Ectodermal cell (in vitro differentiated cells): Measurements from ENCODE around the gene GRIFIN.

Experiments
- H3K27ac ChIP-seq: 2 replicates; pipeline ENCODE4 v1.7.0; 2013; ENCODE audit warnings: mild to moderate bottlenecking, low read depth, low read length; ENCODE audit not compliant: insufficient read depth, poor library complexity, severe bottlenecking
- H3K27me3 ChIP-seq: 2 replicates; pipeline ENCODE4 v1.7.0; 2013; ENCODE audit warnings: mild to moderate bottlenecking, low read length; ENCODE audit not compliant: insufficient read depth, control insufficient read depth, poor library complexity, severe bottlenecking
- H3K36me3 ChIP-seq: one replicate; pipeline ENCODE4 v1.7.0; 2013; ENCODE audit warnings: low read length; ENCODE audit not compliant: control insufficient read depth, insufficient read depth
- H3K4me1 ChIP-seq: one replicate; pipeline ENCODE4 v1.7.0; 2013; ENCODE audit warnings: low read length; ENCODE audit not compliant: control insufficient read depth, insufficient read depth
- H3K4me3 ChIP-seq: 2 replicates; pipeline ENCODE4 v1.7.0; 2013; ENCODE audit warnings: low read depth, low read length, control low read depth; ENCODE audit not compliant: insufficient read depth
- H3K9me3 ChIP-seq: 2 replicates; pipeline ENCODE4 v1.7.0; 2013; ENCODE audit warnings: mild to moderate bottlenecking, low read length, moderate library complexity; ENCODE audit not compliant: control insufficient read depth
- WGBS, 2 experiments: methylation state at CpG; one replicate each; pipeline ENCODE4 v1.1.7; 2013; ENCODE audit warnings: missing lambda C conversion rate in 2 of 2; 5-methylcytosine and 5-hydroxymethylcytosine counted together

The GRIFIN gene

GRCh38 chr7:2512713-2513112, 36.5 kb upstream of the GRIFIN start:
- Histone ChIP-seq H3K36me3 (no peaks in the 10 kb centered on the region), H3K9me3 (no peaks in the 10 kb centered on the region), H3K27me3 (peaks cover 2% of the 10 kb centered on the region), H3K4me3 (no peak overlapping the region), H3K27ac (no peak overlapping the region), H3K4me1 (peaks cover 72% of the 10 kb centered on the region)
- WGBS, 2 experiments, result 93 to 94% methylated on average over 3 of the region's 3 CpGs

- H3K4me1 ChIP-seq, result peaks cover 67% of the 10 kb centered on the region
- no peaks in the 10 kb centered on the region for H3K27me3 ChIP-seq
- H3K27ac ChIP-seq, result no peak overlapping the region
- no peak overlapping the region for H3K4me3 ChIP-seq
- 77 to 79% methylated on average over 12 of the region's 12 CpGs for WGBS, 2 experiments
- H3K9me3 ChIP-seq, result no peaks in the 10 kb centered on the region
- H3K36me3 ChIP-seq, result no peaks in the 10 kb centered on the region
These were observed 36.0 kb upstream of the GRIFIN start for GRCh38 chr7:2512179-2512661.

- peaks cover 62% of the 10 kb centered on the region for H3K4me1 ChIP-seq
These were observed 35.6 kb upstream of the GRIFIN start for GRCh38 chr7:2511769-2512168.

GRCh38 chr7:2510909-2511768, 34.9 kb upstream of the GRIFIN start:
- H3K27ac ChIP-seq, result no peak overlapping the region
- H3K4me1 ChIP-seq, result peaks cover 57% of the 10 kb centered on the region

More at GRCh38 chr7:2511769-2512168, 35.6 kb upstream of the GRIFIN start:
- no peaks in the 10 kb centered on the region for H3K9me3 ChIP-seq
- no peak overlapping the region for H3K27ac ChIP-seq
- no peaks in the 10 kb centered on the region for H3K27me3 ChIP-seq
- no peaks in the 10 kb centered on the region for H3K36me3 ChIP-seq
- WGBS, 2 experiments, result 77 to 78% methylated on average over 18 of the region's 18 CpGs
- H3K4me3 ChIP-seq, result no peak overlapping the region

GRCh38 chr7:2510130-2510776, 34.1 kb upstream of the GRIFIN start:
- H3K4me3 ChIP-seq, result no peak overlapping the region
- WGBS, 2 experiments, result 95% methylated on average over 13 of the region's 13 CpGs
- H3K4me1 ChIP-seq, result peaks cover 57% of the 10 kb centered on the region
- no peaks in the 10 kb centered on the region for H3K27me3 ChIP-seq
- H3K9me3 ChIP-seq, result no peaks in the 10 kb centered on the region
- no peak overlapping the region for H3K27ac ChIP-seq
- no peaks in the 10 kb centered on the region for H3K36me3 ChIP-seq

More at GRCh38 chr7:2510909-2511768, 34.9 kb upstream of the GRIFIN start:
- no peaks in the 10 kb centered on the region for H3K9me3 ChIP-seq
- H3K27me3 ChIP-seq, result no peaks in the 10 kb centered on the region
- no peak overlapping the region for H3K4me3 ChIP-seq
- no peaks in the 10 kb centered on the region for H3K36me3 ChIP-seq
- 70 to 75% methylated on average over 27 of the region's 27 CpGs for WGBS, 2 experiments

- Histone ChIP-seq H3K4me1 (peaks cover 57% of the 10 kb centered on the region), H3K36me3 (no peaks in the 10 kb centered on the region), H3K9me3 (no peaks in the 10 kb centered on the region), H3K4me3 (no peak overlapping the region), H3K27me3 (no peaks in the 10 kb centered on the region), H3K27ac (no peak overlapping the region)
- 65% methylated on average over 23 of the region's 23 CpGs for WGBS, 2 experiments
These were observed 33.2 kb upstream of the GRIFIN start for GRCh38 chr7:2509298-2509906.

GRCh38 chr7:2508327-2509215, 32.4 kb upstream of the GRIFIN start:
- Histone ChIP-seq H3K9me3 (no peaks in the 10 kb centered on the region), H3K4me1 (peaks cover 51% of the 10 kb centered on the region), H3K27ac (no peak overlapping the region), H3K36me3 (no peaks in the 10 kb centered on the region), H3K27me3 (no peaks in the 10 kb centered on the region), H3K4me3 (no peak overlapping the region)
- 83 to 84% methylated on average over 43 of the region's 43 CpGs for WGBS, 2 experiments

GRCh38 chr7:2507917-2508306, 31.7 kb upstream of the GRIFIN start:
- H3K4me3 ChIP-seq, result no peak overlapping the region
- H3K36me3 ChIP-seq, result no peaks in the 10 kb centered on the region
- WGBS, 2 experiments, result 95 to 96% methylated on average over 6 of the region's 6 CpGs
- H3K27me3 ChIP-seq, result no peaks in the 10 kb centered on the region
- H3K27ac ChIP-seq, result no peak overlapping the region
- no peaks in the 10 kb centered on the region for H3K9me3 ChIP-seq
- peaks cover 45% of the 10 kb centered on the region for H3K4me1 ChIP-seq

GRCh38 chr7:2507208-2507916, 31.2 kb upstream of the GRIFIN start:
- Histone ChIP-seq H3K4me1 (peaks cover 39% of the 10 kb centered on the region), H3K9me3 (no peaks in the 10 kb centered on the region), H3K4me3 (no peak overlapping the region), H3K27me3 (no peaks in the 10 kb centered on the region), H3K27ac (no peak overlapping the region), H3K36me3 (no peaks in the 10 kb centered on the region)
- WGBS, 2 experiments, result 83 to 84% methylated on average over 26 of the region's 26 CpGs
